H1 (cell line): ENCODE data around the gene OGT. TPM values are rescaled to one million over a fixed set of nuclear protein-coding genes. Genes with fewer than 3 reads are reported as not detected.

Source experiments
- CTCF ChIA-PET: fragments of 300-600 bp; sonication (Branson Sonifier 250); formaldehyde crosslinking; loops from one replicate; lab custom pipeline; 2021; ENCODE audit not compliant: partially characterized antibody; lab: Charles Lee
- POLR2A ChIA-PET: fragments of 300-600 bp; sonication (Branson Sonifier 250); formaldehyde crosslinking; loops from one replicate; lab custom pipeline; 2021; ENCODE audit warnings: inconsistent platforms; ENCODE audit not compliant: partially characterized antibody; lab: Charles Lee
- DNase-seq, 2 experiments: peaks; one replicate each; pipeline versions ENCODE4 v3.0.0 to v3.0.0-alpha.2; 2010 to 2022; ENCODE audit warnings: low spot score in 2 of 2, low read depth in 1 of 2, mixed read lengths in 1 of 2
- FAIRE-seq: peaks from 2 replicates; lab custom pipeline; 2011; peaks lifted over from hg19 to GRCh38; lab: Jason Lieb, UNC
- H2AFZ ChIP-seq: 2 replicates; pipeline ENCODE4 v1.8.1; 2012; ENCODE audit warnings: low read length, inconsistent platforms
- H2AK5ac ChIP-seq: 2 replicates; pipeline ENCODE4 v1.6.1; 2013; ENCODE audit warnings: low read depth, low read length
- H2BK120ac ChIP-seq: replicated peaks from 2 replicates; pipeline ENCODE3; 2013; ENCODE audit warnings: low read depth, low read length, inconsistent platforms
- H2BK12ac ChIP-seq: 2 replicates; pipeline ENCODE4 v1.6.1; 2013; ENCODE audit warnings: low read depth, low read length
- H2BK15ac ChIP-seq: 2 replicates; pipeline ENCODE4 v1.6.1; 2013; ENCODE audit warnings: low read length
- H2BK20ac ChIP-seq: 2 replicates; pipeline ENCODE4 v1.6.1; 2013; ENCODE audit warnings: low read length
- H2BK5ac ChIP-seq: 2 replicates; pipeline ENCODE4 v1.6.1; 2013; ENCODE audit warnings: low read depth, low read length
- H3K14ac ChIP-seq: 2 replicates; pipeline ENCODE4 v1.6.1; 2013; ENCODE audit warnings: inconsistent platforms; ENCODE audit not compliant: insufficient read length
- H3K18ac ChIP-seq: 2 replicates; pipeline ENCODE4 v1.6.1; 2013; ENCODE audit warnings: low read length; ENCODE audit errors: extremely low read depth
- H3K23ac ChIP-seq: 2 replicates; pipeline ENCODE4 v1.6.1; 2013; ENCODE audit warnings: inconsistent platforms; ENCODE audit not compliant: insufficient read length
- H3K23me2 ChIP-seq: 2 replicates; pipeline ENCODE4 v1.6.1; 2013; ENCODE audit warnings: low read depth, low read length
- H3K27ac ChIP-seq: 2 replicates; pipeline ENCODE4 v1.6.1; 2011; ENCODE audit warnings: low read depth, low read length, inconsistent platforms
- H3K27me3 ChIP-seq, 4 experiments: replicated peaks in 1 of 4; 1 replicate in 1 of 4; 2 replicates in 3 of 4; pipeline versions ENCODE4 v1.6.1 to v1.8.1; 2011 to 2013; ENCODE audit warnings: low read length in 3 of 4, mild to moderate bottlenecking in 3 of 4, inconsistent platforms in 2 of 4, mixed read lengths in 2 of 4, moderate library complexity in 1 of 4; ENCODE audit not compliant: control insufficient read depth in 3 of 4, insufficient read depth in 3 of 4; ENCODE audit errors: extremely low read depth in 1 of 4
- H3K36me3 ChIP-seq, 4 experiments: 2 replicates each; pipeline versions ENCODE4 v1.6.1 to v1.8.1; 2011 to 2013; ENCODE audit warnings: mild to moderate bottlenecking in 4 of 4, low read length in 3 of 4, moderate library complexity in 2 of 4, control low read depth in 1 of 4, inconsistent platforms in 1 of 4; ENCODE audit not compliant: insufficient read depth in 4 of 4, control insufficient read depth in 2 of 4
- H3K4ac ChIP-seq: replicated peaks from 2 replicates; pipeline ENCODE3; 2013; ENCODE audit warnings: low read length, low read depth, mixed read lengths, inconsistent platforms; ENCODE audit not compliant: insufficient read length
- H3K4me1 ChIP-seq, 4 experiments: replicated peaks in 1 of 4; 1 replicate in 1 of 4; 2 replicates in 3 of 4; pipeline versions ENCODE4 v1.6.1 to v1.8.1; 2011 to 2013; ENCODE audit warnings: low read length in 3 of 4, inconsistent platforms in 2 of 4, mixed read lengths in 1 of 4; ENCODE audit not compliant: insufficient read depth in 4 of 4, control insufficient read depth in 3 of 4
- H3K4me2 ChIP-seq, 2 experiments: 2 replicates each; pipeline versions ENCODE4 v1.6.1 to v1.8.1; 2011 to 2013; ENCODE audit warnings: low read depth in 2 of 2, low read length in 2 of 2, control low read depth in 1 of 2, inconsistent platforms in 1 of 2, mild to moderate bottlenecking in 1 of 2; ENCODE audit not compliant: insufficient read depth in 1 of 2
- H3K4me3 ChIP-seq, 4 experiments: fragments of 200-600, 300-600 bp in 1 of 4; sonication (generic), shearing (Covaris generic), sonication (Bioruptor Twin) in 1 of 4; 2 replicates each; pipeline versions ENCODE4 v1.5.1 to v1.8.1; 2011 to 2016; ENCODE audit warnings: low read length in 4 of 4, low read depth in 3 of 4, control low read depth in 2 of 4, inconsistent platforms in 2 of 4, mild to moderate bottlenecking in 2 of 4, mixed read lengths in 1 of 4, moderate library complexity in 1 of 4; ENCODE audit not compliant: insufficient read depth in 2 of 4; ENCODE audit errors: extremely low read depth in 1 of 4
- H3K56ac ChIP-seq: replicated peaks from 2 replicates; pipeline ENCODE3; 2013; ENCODE audit warnings: low read depth, mild to moderate bottlenecking, mixed read lengths, low read length, inconsistent platforms; ENCODE audit not compliant: insufficient read length
- H3K79me1 ChIP-seq: 2 replicates; pipeline ENCODE4 v1.6.1; 2013; ENCODE audit warnings: low read depth, low read length, control low read depth
- H3K79me2 ChIP-seq, 2 experiments: 2 replicates each; pipeline versions ENCODE4 v1.6.1 to v1.8.1; 2012 to 2013; ENCODE audit warnings: low read length in 2 of 2, mild to moderate bottlenecking in 2 of 2, inconsistent platforms in 1 of 2; ENCODE audit not compliant: insufficient read depth in 2 of 2, control insufficient read depth in 1 of 2
- H3K9ac ChIP-seq, 4 experiments: replicated peaks in 1 of 4; 1 replicate in 1 of 4; 2 replicates in 3 of 4; pipeline versions ENCODE4 v1.6.1 to v1.8.1; 2011 to 2013; ENCODE audit warnings: low read depth in 3 of 4, low read length in 3 of 4, control low read depth in 2 of 4, mild to moderate bottlenecking in 2 of 4, moderate library complexity in 2 of 4, inconsistent platforms in 1 of 4; ENCODE audit errors: extremely low read depth in 1 of 4
- H3K9me3 ChIP-seq, 2 experiments: 2 replicates each; pipeline versions ENCODE4 v1.6.1 to v1.8.1; 2012 to 2013; ENCODE audit warnings: mild to moderate bottlenecking in 2 of 2, moderate library complexity in 2 of 2, control low read depth in 1 of 2, inconsistent platforms in 1 of 2, low read depth in 1 of 2, low read length in 1 of 2, mixed read lengths in 1 of 2; ENCODE audit not compliant: insufficient read depth in 2 of 2
- H4K20me1 ChIP-seq, 2 experiments: replicated peaks in 1 of 2; 2 replicates each; pipeline versions ENCODE3 to v1.8.1; 2011 to 2013; ENCODE audit warnings: inconsistent platforms in 2 of 2, low read length in 2 of 2, mild to moderate bottlenecking in 1 of 2; ENCODE audit not compliant: insufficient read depth in 2 of 2, control insufficient read depth in 1 of 2
- H4K5ac ChIP-seq: 2 replicates; pipeline ENCODE4 v1.6.1; 2013; ENCODE audit warnings: low read length, low read depth, mixed read lengths, inconsistent platforms; ENCODE audit not compliant: insufficient read length
- H4K8ac ChIP-seq: 2 replicates; pipeline ENCODE4 v1.8.0; 2013; ENCODE audit warnings: mild to moderate bottlenecking, moderate library complexity, low read length, inconsistent platforms; ENCODE audit not compliant: insufficient read depth; ENCODE audit errors: extremely low read depth
- H4K91ac ChIP-seq: replicated peaks from 2 replicates; pipeline ENCODE3; 2013; ENCODE audit warnings: low read length, mixed read lengths, inconsistent platforms; ENCODE audit not compliant: insufficient read length
- ATF3 ChIP-seq: IDR thresholded peaks from 2 replicates; pipeline ENCODE4 v1.6.1; 2011; ENCODE audit warnings: low read depth, mild to moderate bottlenecking, low read length; ENCODE audit not compliant: insufficient read depth
- CREB1 ChIP-seq: IDR thresholded peaks from 2 replicates; pipeline ENCODE4 v1.6.1; 2012; ENCODE audit warnings: inconsistent platforms
- CTBP2 ChIP-seq: IDR thresholded peaks from 2 replicates; pipeline ENCODE4 v1.7.0; 2011; ENCODE audit warnings: borderline replicate concordance, mild to moderate bottlenecking, moderate library complexity, mixed read lengths, low read length; ENCODE audit not compliant: insufficient read depth, insufficient read length
- E2F6 ChIP-seq: IDR thresholded peaks from 2 replicates; pipeline ENCODE4 v1.6.1; 2012; ENCODE audit warnings: inconsistent platforms
- EP300 ChIP-seq, 2 experiments: IDR thresholded peaks; 1 replicate in 1 of 2; 2 replicates in 1 of 2; pipeline ENCODE4 v1.6.1; 2011 to 2012; ENCODE audit warnings: low read depth in 2 of 2, low read length in 2 of 2, mild to moderate bottlenecking in 2 of 2, borderline replicate concordance in 1 of 2, inconsistent platforms in 1 of 2, moderate library complexity in 1 of 2
- MAFK ChIP-seq: IDR thresholded peaks from 2 replicates; pipeline ENCODE4 v1.6.1; 2012; ENCODE audit warnings: low read depth, mild to moderate bottlenecking, improper control_type of control experiment, low read length
- NRF1 ChIP-seq: IDR thresholded peaks from 2 replicates; pipeline ENCODE4 v1.6.1; 2011; ENCODE audit warnings: mild to moderate bottlenecking, low read depth, low read length, improper control_type of control experiment
- PHF8 ChIP-seq: fragments of 200-600 bp; sonication (generic); conservative IDR thresholded peaks from 2 replicates; pipeline ENCODE4 v1.7.1; 2012; ENCODE audit warnings: low read depth, mild to moderate bottlenecking, inconsistent platforms, low read length, moderate library complexity
- RXRA ChIP-seq: IDR thresholded peaks from 2 replicates; pipeline ENCODE4 v1.6.1; 2011; ENCODE audit warnings: low read depth, mild to moderate bottlenecking, low read length, moderate library complexity; ENCODE audit not compliant: insufficient read depth
- SAP30 ChIP-seq: fragments of 300-600 bp; sonication (generic); IDR thresholded peaks from 2 replicates; pipeline ENCODE4 v1.7.1; 2012; ENCODE audit warnings: low read length, moderate library complexity, mild to moderate bottlenecking, inconsistent platforms; ENCODE audit not compliant: insufficient read depth, insufficient replicate concordance
- SIN3A ChIP-seq, 2 experiments: IDR thresholded peaks in 1 of 2; conservative IDR thresholded peaks in 1 of 2; 2 replicates each; pipeline ENCODE4 v1.6.1; 2011 to 2012; ENCODE audit warnings: low read length in 2 of 2, improper control_type of control experiment in 1 of 2, low read depth in 1 of 2, mild to moderate bottlenecking in 1 of 2
- SIRT6 ChIP-seq: IDR thresholded peaks from one replicate; pipeline ENCODE4 v1.7.1; 2012; ENCODE audit warnings: low read length, inconsistent platforms
- SP2 ChIP-seq: IDR thresholded peaks from 2 replicates; pipeline ENCODE4 v1.6.1; 2012; ENCODE audit warnings: mild to moderate bottlenecking, low read length, inconsistent platforms
- TBP ChIP-seq: IDR thresholded peaks from 2 replicates; pipeline ENCODE4 v1.6.1; 2011; ENCODE audit warnings: low read depth, low read length, improper control_type of control experiment
- polyA plus RNA-seq, 7 experiments: library from polyadenylated mRNA; depleted of rRNA in 3 of 7; stranded (reverse) in 5 of 7; unstranded in 2 of 7; fragments of >200 nt in 5 of 7; fragments of 200-250 nt in 2 of 7; gene quantifications; 1 replicate in 5 of 7; 2 replicates in 1 of 7; 4 replicates in 1 of 7; pipeline versions ENCODE4 v1.2.1 to v1.2.3, GENCODE V29; 2011 to 2013; ENCODE audit warnings: missing spikeins in 2 of 7, mixed read lengths in 2 of 7
- total RNA-seq: library from RNA; stranded (reverse); fragmentation: NEBNext Ultra II Directional; extraction: Animal tissue kit (Norgen Biotek cat#: 25700); gene quantifications from 2 replicates; pipeline ENCODE4 v1.2.1, GENCODE V29; 2021

OGT gene
- total and polyA plus RNA-seq, 2 of the 8 experiments (the other 6 are each of a cell fraction or from before 2014, with no cell fraction given) = 130 to 169 TPM

DNA sequence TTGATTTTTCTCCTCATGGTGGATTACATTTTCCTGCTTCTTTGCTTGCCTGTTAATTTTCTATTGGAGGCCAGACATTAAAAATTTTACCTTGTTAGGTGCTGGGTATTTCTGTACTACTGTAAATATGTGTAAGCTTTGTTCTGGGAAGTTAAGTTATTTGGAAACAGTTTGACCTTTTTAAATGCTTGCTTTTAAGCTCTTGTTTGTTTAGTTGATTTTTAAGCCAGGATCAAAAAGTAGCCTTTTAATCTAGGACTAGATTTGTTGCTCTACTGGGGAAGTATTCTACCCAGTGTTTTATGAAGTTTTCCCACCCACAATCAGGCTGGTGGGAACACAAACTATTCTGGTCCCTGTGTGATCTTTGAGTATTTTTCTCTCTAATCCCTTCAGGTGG lies 45.1 kb upstream of the OGT start:
- Histone ChIP-seq H3K36me3 (no peaks in the 10 kb centered on the region), H4K8ac (no peak overlapping the region), H2BK20ac (no peak overlapping the region), H3K14ac (no peak overlapping the region), H2AFZ (no peak overlapping the region), H3K9me3 (no peaks in the 10 kb centered on the region), H3K56ac (no peak overlapping the region), H3K27ac (no peak overlapping the region), H3K27me3 (no peaks in the 10 kb centered on the region), H2BK15ac (no peak overlapping the region), H3K4me3 (no peak overlapping the region), H3K9ac (no peak overlapping the region), H3K79me1 (no peaks in the 10 kb centered on the region), H3K4ac (no peak overlapping the region), H2BK5ac (no peak overlapping the region), H2BK120ac (no peak overlapping the region), H4K91ac (no peak overlapping the region), H3K4me2 (no peak overlapping the region), H4K20me1 (no peaks in the 10 kb centered on the region), H3K4me1 (no peaks in the 10 kb centered on the region), H3K23ac (no peak overlapping the region), H4K5ac (no peak overlapping the region), H3K18ac (no peak overlapping the region), H3K79me2 (no peaks in the 10 kb centered on the region), H2AK5ac (no peak overlapping the region), H3K23me2 (no peaks in the 10 kb centered on the region), H2BK12ac (no peak overlapping the region)
- DNase-seq = no peak
- no peak for FAIRE-seq
- CTCF ChIA-PET = interaction anchor here (0.5 kb wide), 1 partner anchor 69 kb away, joined by 3 read pairs; no protein-coding TSS in a partner anchor
- POLR2A ChIA-PET = no interaction called here
- no peak for TF ChIP-seq ATF3
- no peak for TF ChIP-seq MAFK
- no peak for TF ChIP-seq TBP
- no peak for TF ChIP-seq EP300 (IDR thresholded peaks at IDR 0.05; ENCODE audit: borderline replicate concordance in 1 of 2, low read depth in 2 of 2, low read length in 2 of 2)
- no peak for TF ChIP-seq E2F6
- TF ChIP-seq CREB1 = no peak
- TF ChIP-seq SIRT6 = no peak
- no peak for TF ChIP-seq SIN3A (conservative IDR thresholded peaks at IDR 0.05 in 1 of 2, IDR thresholded peaks at IDR 0.05 in 1 of 2; ENCODE audit: low read depth in 1 of 2, low read length in 2 of 2)
- TF ChIP-seq RXRA = no peak
- no peak for TF ChIP-seq SP2
- TF ChIP-seq NRF1 = no peak
- no peak for TF ChIP-seq SAP30
- no peak for TF ChIP-seq CTBP2
- no peak for TF ChIP-seq PHF8
